Naive thymus-derived CD8-positive, alpha-beta T cell (primary cell): ENCODE measurements around the gene UAP1L1. TPM values are rescaled to one million over a fixed set of nuclear protein-coding genes. Genes with fewer than 3 reads are reported as not detected.

Source experiments
- ATAC-seq, 2 donors: fragments of 150-1000 bp; cut with Tn5 transposase in 1 of 2; sonication (Bioruptor Pico), chemical (Tn5 transposase) in 1 of 2; 1 replicate in 1 of 2; 2 replicates in 1 of 2; pipeline ENCODE4 v1.10.0; 2021; ENCODE audit warnings: mild to moderate bottlenecking in 2 of 2, moderate library complexity in 2 of 2
- POLR2A ChIA-PET: fragments of 350-600 bp; sonication (Branson Sonifier 250); formaldehyde crosslinking; loops from one replicate; lab custom pipeline; 2021; ENCODE audit warnings: antibody characterized with exemption; lab: Charles Lee
- DNase-seq, 10 donors: peaks; one replicate each; pipeline versions ENCODE4 v3.0.0 to v3.0.0-alpha.2; 2020 to 2022
- H3K27ac Mint-ChIP-seq, 10 donors: one replicate each; pipeline ENCODE4 v1.8.0; 2020 to 2022; ENCODE audit warnings: mild to moderate bottlenecking in 10 of 10, mixed read lengths in 10 of 10, moderate library complexity in 4 of 10, inconsistent platforms in 1 of 10
- H3K27me3 Mint-ChIP-seq, 5 donors: one replicate each; pipeline ENCODE4 v1.8.0; 2021 to 2022; ENCODE audit warnings: mixed read lengths in 5 of 5
- H3K36me3 Mint-ChIP-seq, 3 donors: one replicate each; pipeline ENCODE4 v1.8.0; 2020 to 2022; ENCODE audit warnings: mixed read lengths in 3 of 3, mild to moderate bottlenecking in 2 of 3, inconsistent platforms in 1 of 3
- H3K4me1 Mint-ChIP-seq, 4 donors: one replicate each; pipeline ENCODE4 v1.8.0; 2021 to 2022; ENCODE audit warnings: mixed read lengths in 4 of 4
- H3K4me3 Mint-ChIP-seq, 10 donors: one replicate each; pipeline ENCODE4 v1.8.0; 2020 to 2022; ENCODE audit warnings: mild to moderate bottlenecking in 10 of 10, mixed read lengths in 10 of 10, moderate library complexity in 6 of 10, inconsistent platforms in 1 of 10
- H3K9me3 Mint-ChIP-seq, 9 donors: one replicate each; pipeline ENCODE4 v1.8.0; 2020 to 2022; ENCODE audit warnings: mixed read lengths in 9 of 9, mild to moderate bottlenecking in 3 of 9, inconsistent platforms in 1 of 9, moderate library complexity in 1 of 9
- polyA plus RNA-seq, 3 donors: library from polyadenylated mRNA; unstranded; fragments of 300-500 nt; fragmentation: Illumina TruSeq; gene quantifications; one replicate each; pipeline ENCODE4 v1.2.3, GENCODE V29; 2021
- total RNA-seq, 8 experiments: library from RNA in 2 of 8; stranded (reverse) in 2 of 8; gene quantifications; one replicate each; pipeline ENCODE4 v1.2.3 and lab custom pipeline; 2021 to 2026

Gene UAP1L1
- total and polyA plus RNA-seq, 5 experiments from 2014 or later, result 2.3 to 28.7 (median 7.8) TPM

- peak overlapping the region in 4 of 10 donors; percentile 67 to 76 (median 73) for H3K27ac Mint-ChIP-seq
Observed at GRCh38 chr9:137071282-137071681, 6.0 kb upstream of the UAP1L1 start.

GRCh38 chr9:137073992-137074399, 3.3 kb upstream of the UAP1L1 start:
- Mint-ChIP-seq H3K4me3 (peak overlapping the region in 1 of 10 donors; percentile 39), H3K27me3 (no peaks in the 10 kb centered on the region), H3K36me3 (no peaks in the 10 kb centered on the region), H3K9me3 (no peaks in the 10 kb centered on the region), H3K4me1 (peaks cover 7 to 18% (median 12%) of the 10 kb centered on the region in 4 donors), H3K27ac (peak overlapping the region in 2 of 10 donors; percentile 19 to 21)
- DNase-seq, result no peak
- POLR2A ChIA-PET, result interaction anchor here (4.4 kb wide), 1 partner anchor 13 kb away, joined by 35 read pairs; the partner anchor contains the start of gene MAN1B1
- no peak for ATAC-seq

More at GRCh38 chr9:137071282-137071681, 6.0 kb upstream of the UAP1L1 start:
- peaks cover 11 to 23% (median 14%) of the 10 kb centered on the region in 4 donors for H3K4me1 Mint-ChIP-seq
- DNase-seq, result no peak
- H3K4me3 Mint-ChIP-seq, result peak overlapping the region; percentile 63 to 87 (median 72)
- no peak for ATAC-seq
- no peaks in the 10 kb centered on the region for H3K36me3 Mint-ChIP-seq
- peaks cover 0 to 8% (median 4%) of the 10 kb centered on the region in 5 donors for H3K27me3 Mint-ChIP-seq
- POLR2A ChIA-PET, result interaction anchor here (0.6 to 6.8 kb wide), 6 partner anchors 15 to 165 kb away, joined by 3 to 73 read pairs (median 4); partner anchors contain the start of gene MAN1B1
- no peaks in the 10 kb centered on the region for H3K9me3 Mint-ChIP-seq

- Mint-ChIP-seq H3K36me3 (peaks cover 0 to 2% (median 0%) of the 10 kb centered on the region in 3 donors), H3K27ac (peak overlapping the region in 1 of 10 donors; percentile 49), H3K9me3 (no peaks in the 10 kb centered on the region), H3K27me3 (no peaks in the 10 kb centered on the region), H3K4me1 (peaks cover 7 to 19% (median 15%) of the 10 kb centered on the region in 4 donors), H3K4me3 (peak overlapping the region in 4 of 10 donors; percentile 6 to 55 (median 20))
- ATAC-seq (no peak), DNase-seq (no peak)
- POLR2A ChIA-PET, result interaction anchor here (4.4 kb wide), 1 partner anchor 12 kb away, joined by 35 read pairs; the partner anchor contains the start of gene MAN1B1
Observed at GRCh38 chr9:137074657-137075274, 2.6 kb upstream of the UAP1L1 start.

- H3K9me3 Mint-ChIP-seq, result no peaks in the 10 kb centered on the region
- H3K4me3 Mint-ChIP-seq, result peak overlapping the region in 3 of 10 donors; percentile 9 to 34 (median 32)
- H3K27ac Mint-ChIP-seq, result peak overlapping the region in 2 of 10 donors; percentile 47 to 49
- ATAC-seq, result no peak
- H3K27me3 Mint-ChIP-seq, result no peaks in the 10 kb centered on the region
- POLR2A ChIA-PET, result interaction anchor here (0.8 to 4.4 kb wide), 2 partner anchors 12 to 147 kb away, joined by 6 to 35 read pairs; partner anchors contain the start of gene MAN1B1
- DNase-seq, result no peak
- H3K4me1 Mint-ChIP-seq, result peaks cover 9 to 22% (median 17%) of the 10 kb centered on the region in 4 donors
- H3K36me3 Mint-ChIP-seq, result peaks cover 0 to 5% (median 0%) of the 10 kb centered on the region in 3 donors
Observed at GRCh38 chr9:137075275-137075775, 2.0 kb upstream of the UAP1L1 start.

- DNase-seq, result no peak
- H3K36me3 Mint-ChIP-seq, result peaks cover 0 to 8% (median 0%) of the 10 kb centered on the region in 3 donors
- no peaks in the 10 kb centered on the region for H3K27me3 Mint-ChIP-seq
- H3K9me3 Mint-ChIP-seq, result no peaks in the 10 kb centered on the region
- H3K4me1 Mint-ChIP-seq, result peaks cover 4 to 12% (median 8%) of the 10 kb centered on the region in 4 donors
- peak overlapping the region in 6 of 10 donors; percentile 13 to 76 (median 54) for H3K27ac Mint-ChIP-seq
- POLR2A ChIA-PET, result interaction anchor here (1.2 to 4.4 kb wide), 4 partner anchors 9 to 20 kb away, joined by 5 to 35 read pairs (median 7); partner anchors contain the start of gene MAN1B1
- H3K4me3 Mint-ChIP-seq, result peak overlapping the region; percentile 33 to 84 (median 72)
- ATAC-seq, result no peak
Observed at GRCh38 chr9:137076636-137077009, 694 bp upstream of the UAP1L1 start.

GRCh38 chr9:137077758-137078693, 709 bp downstream of the UAP1L1 start:
- H3K4me1 Mint-ChIP-seq, result peaks cover 4 to 12% (median 8%) of the 10 kb centered on the region in 4 donors
- peak in 9 of 10 donors; percentile 31 to 78 (median 45) for DNase-seq
- POLR2A ChIA-PET, result interaction anchor here (1.0 to 4.4 kb wide), 5 partner anchors 9 to 163 kb away, joined by 3 to 35 read pairs (median 5); partner anchors contain the start of genes MAN1B1 and TUBB4B
- ATAC-seq, result peak; percentile 63 to 70
- H3K27me3 Mint-ChIP-seq, result no peaks in the 10 kb centered on the region
- H3K36me3 Mint-ChIP-seq, result peaks cover 0 to 14% (median 0%) of the 10 kb centered on the region in 3 donors
- H3K9me3 Mint-ChIP-seq, result no peaks in the 10 kb centered on the region
- peak overlapping the region in 8 of 10 donors; percentile 37 to 84 (median 64) for H3K27ac Mint-ChIP-seq
- peak overlapping the region; percentile 70 to 89 (median 76) for H3K4me3 Mint-ChIP-seq

GRCh38 chr9:137078701-137079400, 1.5 kb downstream of the UAP1L1 start:
- no peaks in the 10 kb centered on the region for H3K9me3 Mint-ChIP-seq

GRCh38 chr9:137079401-137079787, 2.1 kb downstream of the UAP1L1 start:
- peak overlapping the region in 1 of 10 donors; percentile 40 for H3K27ac Mint-ChIP-seq
- peaks cover 2 to 16% (median 10%) of the 10 kb centered on the region in 4 donors for H3K4me1 Mint-ChIP-seq
- peak overlapping the region in 8 of 10 donors; percentile 10 to 72 (median 49) for H3K4me3 Mint-ChIP-seq
- ATAC-seq (no peak), DNase-seq (no peak)
- H3K27me3 Mint-ChIP-seq, result no peaks in the 10 kb centered on the region
- peaks cover 0 to 16% (median 0%) of the 10 kb centered on the region in 3 donors for H3K36me3 Mint-ChIP-seq
- POLR2A ChIA-PET, result no interaction called here
- H3K9me3 Mint-ChIP-seq, result no peaks in the 10 kb centered on the region

More at GRCh38 chr9:137078701-137079400, 1.5 kb downstream of the UAP1L1 start:
- H3K27me3 Mint-ChIP-seq, result no peaks in the 10 kb centered on the region
- POLR2A ChIA-PET, result no interaction called here
- ATAC-seq (no peak), DNase-seq (peak in 1 of 10 donors; percentile 61)
- H3K4me3 Mint-ChIP-seq, result peak overlapping the region; percentile 10 to 89 (median 74)
- peak overlapping the region in 3 of 10 donors; percentile 15 to 46 (median 33) for H3K27ac Mint-ChIP-seq
- peaks cover 2 to 15% (median 9%) of the 10 kb centered on the region in 4 donors for H3K4me1 Mint-ChIP-seq
- peaks cover 0 to 16% (median 0%) of the 10 kb centered on the region in 3 donors for H3K36me3 Mint-ChIP-seq

- Mint-ChIP-seq H3K27ac (no peak overlapping the region), H3K36me3 (peaks cover 0 to 16% (median 0%) of the 10 kb centered on the region in 3 donors)
Observed at GRCh38 chr9:137080260-137081122, 3.2 kb downstream of the UAP1L1 start.

GRCh38 chr9:137082222-137082924, 5.1 kb downstream of the UAP1L1 start:
- Mint-ChIP-seq H3K27me3 (no peaks in the 10 kb centered on the region), H3K36me3 (peaks cover 0 to 16% (median 0%) of the 10 kb centered on the region in 3 donors), H3K9me3 (no peaks in the 10 kb centered on the region), H3K4me3 (no peak overlapping the region), H3K4me1 (peaks cover 5 to 23% (median 17%) of the 10 kb centered on the region in 4 donors), H3K27ac (peak overlapping the region in 3 of 10 donors; percentile 18 to 62 (median 58))
- POLR2A ChIA-PET, result interaction anchor here (0.7 to 6.7 kb wide), 3 partner anchors 13 kb away, joined by 3 to 73 read pairs (median 3); partner anchors contain the start of gene SAPCD2
- DNase-seq, result no peak
- no peak for ATAC-seq

More at GRCh38 chr9:137080260-137081122, 3.2 kb downstream of the UAP1L1 start:
- no peaks in the 10 kb centered on the region for H3K9me3 Mint-ChIP-seq
- peak overlapping the region in 2 of 10 donors; percentile 43 to 44 for H3K4me3 Mint-ChIP-seq
- H3K27me3 Mint-ChIP-seq, result no peaks in the 10 kb centered on the region
- POLR2A ChIA-PET, result interaction anchor here (0.8 kb wide), 1 partner anchor 10 kb away, joined by 4 read pairs; the partner anchor contains the start of gene SAPCD2
- H3K4me1 Mint-ChIP-seq, result peaks cover 2 to 19% (median 12%) of the 10 kb centered on the region in 4 donors
- DNase-seq, result no peak
- ATAC-seq, result no peak
